GM12875 (cell line): ENCODE results near the gene LARP4.
"Not testable (repeated sequence)": the region's sequence is repeated elsewhere in the genome, so short reads cannot be mapped to it uniquely, and the experiment has no call there.

Experiments
- H3K4me3 ChIP-seq: one replicate; pipeline ENCODE4 v1.5.1; 2011; ENCODE audit warnings: low read depth, low read length, control low read depth
- CTCF ChIP-seq: IDR thresholded peaks from 2 replicates; pipeline ENCODE4 v1.5.1; 2011; ENCODE audit warnings: low read depth, mild to moderate bottlenecking, control low read depth, inconsistent platforms, low read length, moderate library complexity, borderline replicate concordance; ENCODE audit not compliant: insufficient read depth

Gene LARP4

GRCh38 chr12:50458606-50459005 lies 57.9 kb downstream of the LARP4 start:
- no peak for TF ChIP-seq CTCF

GRCh38 chr12:50467439-50467838 lies 66.8 kb downstream of the LARP4 start:
- TF ChIP-seq CTCF, result no peak
- no peak overlapping the region for H3K4me3 ChIP-seq

More at GRCh38 chr12:50458606-50459005, 57.9 kb downstream of the LARP4 start:
- H3K4me3 ChIP-seq, result no peak overlapping the region

GRCh38 chr12:50477241-50477832 lies 76.7 kb downstream of the LARP4 start:
- TF ChIP-seq CTCF, result no peak
- no peak overlapping the region for H3K4me3 ChIP-seq

GRCh38 chr12:50482571-50482970 lies 81.9 kb downstream of the LARP4 start:
- TF ChIP-seq CTCF, result no peak
- H3K4me3 ChIP-seq, result no peak overlapping the region

- TF ChIP-seq CTCF, result no peak
- no peak overlapping the region for H3K4me3 ChIP-seq
Measured at GRCh38 chr12:50483488-50483887, 82.8 kb downstream of the LARP4 start.

GRCh38 chr12:50488801-50489200 lies 88.1 kb downstream of the LARP4 start:
- H3K4me3 ChIP-seq, result no peak overlapping the region
- TF ChIP-seq CTCF, result no peak

GRCh38 chr12:50498119-50498518 lies 97.4 kb downstream of the LARP4 start:
- not testable (repeated sequence) for H3K4me3 ChIP-seq
